ENCODE results near the gene NDFIP2. TPM values are rescaled to one million over a fixed set of nuclear protein-coding genes. Genes with fewer than 3 reads are reported as not detected.

NDFIP2 gene
- total and polyA plus RNA-seq, 10 of the 15 experiments (the other 5 are each of a cell fraction or from before 2014, with no cell fraction given): 17.9 to 57.2 (median 30.6) TPM

DNA sequence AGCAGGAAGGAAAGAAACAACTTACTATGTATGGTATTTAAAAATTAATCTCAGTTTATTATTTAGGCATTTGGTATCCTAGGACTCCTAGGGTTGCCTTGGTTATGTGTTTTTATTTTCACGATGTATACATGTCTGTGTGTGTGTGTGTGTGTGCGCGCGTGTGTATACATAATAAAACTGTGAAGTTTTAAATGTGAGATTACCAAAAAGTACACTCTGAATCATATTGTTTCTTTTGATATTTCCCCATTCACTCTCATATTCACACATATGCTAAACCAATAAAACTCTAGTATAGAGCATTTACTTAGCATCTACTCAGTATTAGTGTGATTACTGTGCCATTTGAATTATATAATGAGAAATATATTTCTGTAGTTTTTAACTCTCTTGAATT, 30.8 kb upstream of the NDFIP2 start:
- intact Hi-C loops (cut with micrococcal nuclease; ENCODE audit: unreplicated experiment): loop anchor here (2.0 kb wide), 1 partner anchor 19 kb away; no protein-coding TSS in a partner anchor
- CTCF ChIA-PET: interaction anchor here (0.7 kb wide), 1 partner anchor 59 kb away, joined by 3 read pairs; no protein-coding TSS in a partner anchor
- POLR2A ChIA-PET: no interaction called here
- H4K20me1 ChIP-seq (ENCODE audit: control insufficient read depth, insufficient read depth): no peaks in the 10 kb centered on the region
- no peaks in the 10 kb centered on the region for H3K9me3 ChIP-seq (replicated peaks; ENCODE audit: control insufficient read depth, insufficient read depth, low read length)
- ATAC-seq (no peak), FAIRE-seq (no peak), DNase-seq (ENCODE audit: low read depth, low spot score) (no peak)
- RAD21 ChIA-PET (ENCODE audit: unreplicated experiment): interaction anchor here (2.6 kb wide), 1 partner anchor 31 kb away, joined by 11 read pairs; the partner anchor contains the start of gene NDFIP2
- no peaks in the 10 kb centered on the region for H3K79me2 ChIP-seq (ENCODE audit: control insufficient read depth, insufficient read depth, low read length)
- SMC1A ChIA-PET (ENCODE audit: uncharacterized antibody, unreplicated experiment): interaction anchor here (2.8 kb wide), 1 partner anchor 90 kb away, joined by 19 read pairs; no protein-coding TSS in a partner anchor
- BruUV-seq (replicated peaks): no TSS peak
- H3K4me1 ChIP-seq (ENCODE audit: control insufficient read depth, insufficient read depth, low read length): peaks cover 10% of the 10 kb centered on the region; the same call in 1 of the 2 replicates
- in situ Hi-C loops (cut with MboI): no loop called here
- no peak overlapping the region for H3K4me3 ChIP-seq
- 73% methylated on average over 4 of the region's 4 CpGs for WGBS (ENCODE audit: insufficient coverage, insufficient replicate concordance, low lambda C conversion rate, missing lambda C conversion rate)
- no peak overlapping the region for H3K9ac ChIP-seq (ENCODE audit: control insufficient read depth, insufficient read depth, low read length)
- no peak overlapping the region for H3K27ac ChIP-seq (ENCODE audit: control insufficient read depth, insufficient read depth)
- no peak overlapping the region for H2AFZ ChIP-seq (ENCODE audit: control insufficient read depth, low read depth, low read length)
- H3K4me2 ChIP-seq (ENCODE audit: control insufficient read depth, insufficient read depth): no peak overlapping the region
- H3K27me3 ChIP-seq (replicated peaks in 1 of 2; ENCODE audit: control insufficient read depth in 2 of 2, insufficient read depth in 2 of 2, low read length in 1 of 2): no peaks in the 10 kb centered on the region
- H3K36me3 ChIP-seq (ENCODE audit: control insufficient read depth in 2 of 2, insufficient read depth in 2 of 2, low read length in 1 of 2): no peaks in the 10 kb centered on the region
- TF ChIP-seq ESRRA (IDR thresholded peaks at IDR 0.05; ENCODE audit: low read length): no peak
- no peak for TF ChIP-seq TCF7 (IDR thresholded peaks at IDR 0.05; ENCODE audit: borderline replicate concordance)
- TF ChIP-seq, protein P1, sequence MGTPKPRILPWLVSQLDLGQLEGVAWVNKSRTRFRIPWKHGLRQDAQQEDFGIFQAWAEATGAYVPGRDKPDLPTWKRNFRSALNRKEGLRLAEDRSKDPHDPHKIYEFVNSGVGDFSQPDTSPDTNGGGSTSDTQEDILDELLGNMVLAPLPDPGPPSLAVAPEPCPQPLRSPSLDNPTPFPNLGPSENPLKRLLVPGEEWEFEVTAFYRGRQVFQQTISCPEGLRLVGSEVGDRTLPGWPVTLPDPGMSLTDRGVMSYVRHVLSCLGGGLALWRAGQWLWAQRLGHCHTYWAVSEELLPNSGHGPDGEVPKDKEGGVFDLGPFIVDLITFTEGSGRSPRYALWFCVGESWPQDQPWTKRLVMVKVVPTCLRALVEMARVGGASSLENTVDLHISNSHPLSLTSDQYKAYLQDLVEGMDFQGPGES (IDR thresholded peaks at IDR 0.05): no peak
- TF ChIP-seq FOXK2 (IDR thresholded peaks at IDR 0.05): no peak
- TF ChIP-seq, protein P2, sequence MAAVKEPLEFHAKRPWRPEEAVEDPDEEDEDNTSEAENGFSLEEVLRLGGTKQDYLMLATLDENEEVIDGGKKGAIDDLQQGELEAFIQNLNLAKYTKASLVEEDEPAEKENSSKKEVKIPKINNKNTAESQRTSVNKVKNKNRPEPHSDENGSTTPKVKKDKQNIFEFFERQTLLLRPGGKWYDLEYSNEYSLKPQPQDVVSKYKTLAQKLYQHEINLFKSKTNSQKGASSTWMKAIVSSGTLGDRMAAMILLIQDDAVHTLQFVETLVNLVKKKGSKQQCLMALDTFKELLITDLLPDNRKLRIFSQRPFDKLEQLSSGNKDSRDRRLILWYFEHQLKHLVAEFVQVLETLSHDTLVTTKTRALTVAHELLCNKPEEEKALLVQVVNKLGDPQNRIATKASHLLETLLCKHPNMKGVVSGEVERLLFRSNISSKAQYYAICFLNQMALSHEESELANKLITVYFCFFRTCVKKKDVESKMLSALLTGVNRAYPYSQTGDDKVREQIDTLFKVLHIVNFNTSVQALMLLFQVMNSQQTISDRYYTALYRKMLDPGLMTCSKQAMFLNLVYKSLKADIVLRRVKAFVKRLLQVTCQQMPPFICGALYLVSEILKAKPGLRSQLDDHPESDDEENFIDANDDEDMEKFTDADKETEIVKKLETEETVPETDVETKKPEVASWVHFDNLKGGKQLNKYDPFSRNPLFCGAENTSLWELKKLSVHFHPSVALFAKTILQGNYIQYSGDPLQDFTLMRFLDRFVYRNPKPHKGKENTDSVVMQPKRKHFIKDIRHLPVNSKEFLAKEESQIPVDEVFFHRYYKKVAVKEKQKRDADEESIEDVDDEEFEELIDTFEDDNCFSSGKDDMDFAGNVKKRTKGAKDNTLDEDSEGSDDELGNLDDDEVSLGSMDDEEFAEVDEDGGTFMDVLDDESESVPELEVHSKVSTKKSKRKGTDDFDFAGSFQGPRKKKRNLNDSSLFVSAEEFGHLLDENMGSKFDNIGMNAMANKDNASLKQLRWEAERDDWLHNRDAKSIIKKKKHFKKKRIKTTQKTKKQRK (IDR thresholded peaks at IDR 0.05; ENCODE audit: low read depth, low read length): no peak
- no peak for TF ChIP-seq JUND (IDR thresholded peaks at IDR 0.05; ENCODE audit: low read depth, low read length)
- TF ChIP-seq RAD21 (IDR thresholded peaks at IDR 0.05; ENCODE audit: insufficient read depth, low read depth, low read length): no peak
- no peak for TF ChIP-seq CREM (IDR thresholded peaks at IDR 0.05; ENCODE audit: low read depth)
- no peak for TF ChIP-seq TBL1XR1 (IDR thresholded peaks at IDR 0.05; ENCODE audit: low read depth, low read length)
- no peak for TF ChIP-seq POLR2A (IDR thresholded peaks at IDR 0.05; ENCODE audit: low read depth, low read length)
- TF ChIP-seq, protein P3, sequence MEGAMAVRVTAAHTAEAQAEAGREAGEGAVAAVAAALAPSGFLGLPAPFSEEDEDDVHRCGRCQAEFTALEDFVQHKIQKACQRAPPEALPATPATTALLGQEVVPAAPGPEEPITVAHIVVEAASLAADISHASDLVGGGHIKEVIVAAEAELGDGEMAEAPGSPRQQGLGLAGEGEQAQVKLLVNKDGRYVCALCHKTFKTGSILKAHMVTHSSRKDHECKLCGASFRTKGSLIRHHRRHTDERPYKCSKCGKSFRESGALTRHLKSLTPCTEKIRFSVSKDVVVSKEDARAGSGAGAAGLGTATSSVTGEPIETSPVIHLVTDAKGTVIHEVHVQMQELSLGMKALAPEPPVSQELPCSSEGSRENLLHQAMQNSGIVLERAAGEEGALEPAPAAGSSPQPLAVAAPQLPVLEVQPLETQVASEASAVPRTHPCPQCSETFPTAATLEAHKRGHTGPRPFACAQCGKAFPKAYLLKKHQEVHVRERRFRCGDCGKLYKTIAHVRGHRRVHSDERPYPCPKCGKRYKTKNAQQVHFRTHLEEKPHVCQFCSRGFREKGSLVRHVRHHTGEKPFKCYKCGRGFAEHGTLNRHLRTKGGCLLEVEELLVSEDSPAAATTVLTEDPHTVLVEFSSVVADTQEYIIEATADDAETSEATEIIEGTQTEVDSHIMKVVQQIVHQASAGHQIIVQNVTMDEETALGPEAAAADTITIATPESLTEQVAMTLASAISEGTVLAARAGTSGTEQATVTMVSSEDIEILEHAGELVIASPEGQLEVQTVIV (IDR thresholded peaks at IDR 0.05; ENCODE audit: borderline replicate concordance, partially characterized antibody): no peak
- no peak for TF ChIP-seq YY1 (IDR thresholded peaks at IDR 0.05; ENCODE audit: low read depth, low read length)
- no peak for TF ChIP-seq WRNIP1 (IDR thresholded peaks at IDR 0.05; ENCODE audit: borderline replicate concordance, low read depth, low read length)
- TF ChIP-seq ZSCAN29 (IDR thresholded peaks at IDR 0.05): no peak
- no peak for TF ChIP-seq ZZZ3 (IDR thresholded peaks at IDR 0.05; ENCODE audit: control insufficient read depth, insufficient read length, low read depth)
